Stimulated activated CD8-positive, alpha-beta memory T cell treated with anti-CD3 and anti-CD28 coated beads, Interleukin-7, amount 100 ng/mL, for 1 hour (primary cell): ENCODE measurements around the gene IPO4.

ENCODE experiments used
- DNase-seq, 2 donors: peaks; one replicate each; pipeline ENCODE4 v3.0.0-alpha.2; 2020; ENCODE audit warnings: low read depth in 2 of 2

The IPO4 gene

DNA sequence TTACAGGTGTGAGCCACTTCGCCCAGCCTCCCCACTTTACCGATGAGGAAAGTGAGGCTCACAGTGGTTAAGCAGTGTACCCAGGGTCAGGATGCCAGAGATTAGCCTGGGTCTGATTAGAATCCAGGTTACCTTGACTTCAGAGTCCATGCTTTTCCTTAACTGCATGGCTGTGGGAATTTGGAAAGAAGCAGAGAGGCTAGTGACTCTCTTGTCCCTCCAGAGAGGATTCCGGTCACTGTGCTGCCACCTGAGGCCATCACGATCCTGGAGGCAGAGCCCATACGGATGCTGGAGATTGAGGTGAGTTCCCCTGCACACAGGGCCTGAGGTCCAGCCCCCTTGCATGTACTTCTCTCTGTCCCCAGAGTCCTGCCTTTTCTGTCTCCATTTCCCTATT lies 12.0 kb downstream of the IPO4 start:
- DNase-seq: no peak

- no peak for DNase-seq
Observed at GRCh38 chr14:24172871-24173281, 15.7 kb downstream of the IPO4 start.

- DNase-seq: no peak
Observed at GRCh38 chr14:24172261-24172860, 16.3 kb downstream of the IPO4 start.

- DNase-seq: peak; percentile 51 to 53
Observed at GRCh38 chr14:24171422-24172260, 17.0 kb downstream of the IPO4 start, which contains the start of gene REC8. Gene REC8 (plus strand): TSS chr14:24172080. CDS start chr14:24172553, 473 bp downstream.

- no peak for DNase-seq
Observed at GRCh38 chr14:24167469-24168114, 21.0 kb downstream of the IPO4 start.

GRCh38 chr14:24165785-24166184 lies 22.8 kb downstream of the IPO4 start:
- no peak for DNase-seq

- no peak for DNase-seq
Observed at GRCh38 chr14:24164518-24164991, 24.1 kb downstream of the IPO4 start.

- DNase-seq: no peak
Observed at GRCh38 chr14:24162093-24162492, 26.5 kb downstream of the IPO4 start.

DNA sequence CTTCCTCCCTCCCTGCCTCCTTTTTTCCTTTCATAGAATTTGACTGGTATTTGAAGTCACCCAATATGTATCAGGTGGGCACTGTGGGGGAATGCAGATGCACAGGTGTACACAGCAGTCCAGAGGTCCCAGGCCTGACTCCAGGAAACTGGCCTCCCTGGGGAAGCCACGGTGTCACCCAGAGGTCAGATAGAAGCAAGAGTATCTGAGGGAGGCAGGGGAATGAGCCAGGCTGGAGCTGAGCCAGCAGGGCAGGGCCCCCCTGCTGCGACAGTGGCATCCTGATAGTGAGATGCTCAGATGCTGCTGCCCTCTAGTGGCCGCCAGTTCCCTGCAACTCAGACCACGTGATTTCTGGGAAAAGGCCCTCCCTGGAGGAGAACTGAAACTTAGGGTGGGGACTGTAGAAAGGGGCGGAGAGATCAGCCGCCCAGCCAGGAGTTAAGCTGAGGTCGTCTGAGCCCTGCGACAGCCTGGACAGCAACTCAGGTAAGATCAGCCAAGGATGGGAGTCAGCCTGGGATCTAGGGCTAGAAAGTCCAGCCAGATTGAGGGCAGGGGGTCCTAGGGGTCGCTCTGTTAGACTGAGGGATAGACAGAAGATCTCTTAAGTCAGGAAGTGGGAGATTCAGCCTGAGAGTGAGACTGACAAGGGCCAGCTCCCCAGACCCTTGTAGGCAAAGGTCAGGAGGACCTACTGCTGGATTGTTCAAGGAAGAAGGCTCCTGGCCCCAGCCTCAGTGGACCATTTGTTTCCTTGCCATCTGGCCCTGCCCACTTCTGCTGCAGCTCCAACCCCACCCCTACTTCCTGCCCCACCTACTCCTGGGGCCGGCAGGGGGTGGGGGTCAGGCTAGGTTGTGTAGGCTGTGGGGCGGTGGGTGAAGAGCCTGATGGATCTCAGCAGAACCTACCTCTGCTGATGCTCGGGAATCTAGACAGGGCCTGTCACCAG lies 27.5 kb downstream of the IPO4 start, which contains the start of gene IRF9:
Gene IRF9, plus strand, starts transcription at position 416 of the 955 bp plus-strand sequence. CDS start 880 bp downstream, outside the sequence.
- peak; percentile 98 to 99 for DNase-seq

GRCh38 chr14:24160499-24160849 lies 28.1 kb downstream of the IPO4 start:
- no peak for DNase-seq

- DNase-seq: no peak
Observed at GRCh38 chr14:24159777-24160498, 28.7 kb downstream of the IPO4 start.

DNA sequence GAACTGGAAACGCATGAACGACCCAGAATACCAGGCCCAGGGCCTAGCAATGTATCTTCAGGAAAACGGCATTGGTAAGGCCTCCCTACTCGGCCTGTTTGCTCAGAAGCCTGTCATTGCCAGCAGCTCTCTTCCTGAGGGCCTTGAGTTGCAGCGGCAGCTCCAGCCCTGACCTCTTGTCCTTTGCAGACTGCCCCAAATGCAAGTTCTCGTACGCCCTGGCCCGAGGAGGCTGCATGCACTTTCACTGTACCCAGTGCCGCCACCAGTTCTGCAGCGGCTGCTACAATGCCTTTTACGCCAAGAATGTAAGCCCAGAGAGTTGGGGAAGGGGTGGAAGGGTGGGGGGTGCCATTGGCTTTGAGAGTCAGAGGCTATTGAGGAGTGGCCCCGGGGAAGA lies 31.3 kb downstream of the IPO4 start:
- DNase-seq: no peak

- DNase-seq: no peak
Observed at GRCh38 chr14:24156840-24157239, 31.8 kb downstream of the IPO4 start.

DNA sequence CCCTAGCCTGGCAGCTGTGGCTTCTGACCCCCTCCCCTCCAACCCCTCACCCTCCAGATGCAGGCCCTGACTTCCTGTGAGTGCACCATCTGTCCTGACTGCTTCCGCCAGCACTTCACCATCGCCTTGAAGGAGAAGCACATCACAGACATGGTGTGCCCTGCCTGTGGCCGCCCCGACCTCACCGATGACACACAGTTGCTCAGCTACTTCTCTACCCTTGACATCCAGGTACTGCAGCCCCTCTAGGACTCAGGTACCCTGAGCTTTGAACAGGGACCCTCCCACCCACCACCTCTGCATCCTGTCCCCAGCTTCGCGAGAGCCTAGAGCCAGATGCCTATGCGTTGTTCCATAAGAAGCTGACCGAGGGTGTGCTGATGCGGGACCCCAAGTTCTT lies 33.5 kb downstream of the IPO4 start:
- no peak for DNase-seq

DNA sequence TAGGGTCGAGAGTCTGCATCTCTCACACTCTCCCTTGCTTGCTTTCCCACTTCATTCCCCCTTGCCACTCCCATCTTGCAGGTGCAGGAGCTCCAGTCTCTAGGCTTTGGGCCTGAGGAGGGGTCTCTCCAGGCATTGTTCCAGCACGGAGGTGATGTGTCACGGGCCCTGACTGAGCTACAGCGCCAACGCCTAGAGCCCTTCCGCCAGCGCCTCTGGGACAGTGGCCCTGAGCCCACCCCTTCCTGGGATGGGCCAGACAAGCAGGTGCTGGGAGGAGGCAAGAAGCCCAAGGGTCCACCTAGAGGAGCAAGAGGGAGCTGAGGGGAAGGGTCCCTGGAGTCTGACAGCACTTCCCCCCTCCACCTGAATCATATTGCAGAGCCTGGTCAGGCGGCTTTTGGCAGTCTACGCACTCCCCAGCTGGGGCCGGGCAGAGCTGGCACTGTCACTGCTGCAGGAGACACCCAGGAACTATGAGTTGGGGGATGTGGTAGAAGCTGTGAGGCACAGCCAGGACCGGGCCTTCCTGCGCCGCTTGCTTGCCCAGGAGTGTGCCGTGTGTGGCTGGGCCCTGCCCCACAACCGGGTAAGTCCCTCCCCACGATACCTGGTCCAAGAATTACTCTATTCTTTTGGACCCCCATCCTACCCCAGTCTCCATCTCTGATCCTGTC lies 37.1 kb downstream of the IPO4 start:
- DNase-seq: no peak

GRCh38 chr14:24150993-24151392 lies 37.6 kb downstream of the IPO4 start:
- DNase-seq: no peak

DNA sequence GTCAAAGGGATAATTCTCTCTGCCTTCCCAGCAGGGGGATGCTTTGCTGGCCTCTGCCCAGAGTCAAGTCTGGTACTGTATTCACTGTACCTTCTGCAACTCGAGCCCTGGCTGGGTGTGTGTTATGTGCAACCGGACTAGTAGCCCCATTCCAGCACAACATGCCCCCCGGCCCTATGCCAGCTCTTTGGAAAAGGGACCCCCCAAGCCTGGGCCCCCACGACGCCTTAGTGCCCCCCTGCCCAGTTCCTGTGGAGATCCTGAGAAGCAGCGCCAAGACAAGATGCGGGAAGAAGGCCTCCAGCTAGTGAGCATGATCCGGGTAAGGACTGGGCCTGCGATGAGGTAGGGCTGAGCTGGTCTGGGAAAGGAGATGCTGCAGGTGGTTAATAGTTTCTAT lies 38.0 kb downstream of the IPO4 start:
- DNase-seq: no peak

DNA sequence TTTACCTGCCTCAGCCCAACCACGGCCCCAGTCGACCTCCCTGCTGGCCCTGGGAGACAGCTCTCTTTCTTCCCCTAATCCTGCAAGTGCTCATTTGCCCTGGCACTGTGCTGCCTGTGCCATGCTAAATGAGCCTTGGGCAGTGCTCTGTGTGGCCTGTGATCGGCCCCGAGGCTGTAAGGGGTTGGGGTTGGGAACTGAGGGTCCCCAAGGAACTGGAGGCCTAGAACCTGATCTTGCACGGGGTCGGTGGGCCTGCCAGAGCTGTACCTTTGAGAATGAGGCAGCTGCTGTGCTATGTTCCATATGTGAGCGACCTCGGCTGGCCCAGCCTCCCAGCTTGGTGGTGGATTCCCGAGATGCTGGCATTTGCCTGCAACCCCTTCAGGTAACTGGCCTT lies 38.6 kb downstream of the IPO4 start:
- no peak for DNase-seq

DNA sequence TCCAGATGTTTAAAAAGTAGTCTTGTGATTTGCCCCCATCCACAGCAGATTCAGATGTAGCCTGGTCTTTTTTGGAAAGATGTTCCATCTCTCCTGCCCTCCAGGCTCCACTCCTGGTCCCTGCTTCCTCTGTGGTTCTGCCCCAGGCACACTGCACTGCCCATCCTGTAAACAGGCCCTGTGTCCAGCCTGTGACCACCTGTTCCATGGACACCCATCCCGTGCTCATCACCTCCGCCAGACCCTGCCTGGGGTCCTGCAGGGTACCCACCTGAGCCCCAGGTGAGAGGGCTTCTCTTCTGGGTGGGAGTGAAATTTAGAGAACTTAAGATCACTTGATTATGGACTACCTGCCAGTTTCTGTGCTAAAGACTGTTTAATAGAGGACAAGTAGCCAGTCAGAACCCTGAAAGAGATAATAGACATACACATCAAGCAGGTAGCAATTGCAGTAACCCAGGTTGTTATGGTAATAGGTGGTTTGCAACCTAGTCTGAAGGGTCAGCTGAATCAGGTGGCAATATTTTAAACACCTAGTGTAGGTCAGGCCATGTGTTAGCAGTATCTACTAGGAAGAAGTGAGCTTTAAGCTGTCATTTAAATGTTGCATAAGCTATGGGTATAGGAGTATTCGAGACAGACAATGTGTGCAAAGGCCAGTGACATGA lies 39.2 kb downstream of the IPO4 start:
- DNase-seq: no peak
